Measurements from ENCODE around the gene WIF1. TPM values are rescaled to one million over a fixed set of nuclear protein-coding genes. Genes with fewer than 3 reads are reported as not detected.

WIF1 gene
- total RNA-seq, 1 experiment from 2014 or later = not detected

GRCh38 chr12:65074932-65075331 lies 46.2 kb downstream of the WIF1 start:
- DNase-seq (ENCODE audit: low read depth, low spot score) = no peak
- in situ Hi-C loops (cut with HindIII; ENCODE audit: low pct_unique_long_range_greater_than_20kb, low sequenced_read_pairs) = no loop called here

- in situ Hi-C loops (cut with HindIII; ENCODE audit: low pct_unique_long_range_greater_than_20kb, low sequenced_read_pairs) = no loop called here
- no peak for DNase-seq (ENCODE audit: low read depth, low spot score)
Measured at GRCh38 chr12:65069336-65069735, 51.8 kb downstream of the WIF1 start.

GRCh38 chr12:65067383-65067782 lies 53.7 kb downstream of the WIF1 start:
- no peak for DNase-seq (ENCODE audit: low read depth, low spot score)
- in situ Hi-C loops (cut with HindIII; ENCODE audit: low pct_unique_long_range_greater_than_20kb, low sequenced_read_pairs) = no loop called here

- DNase-seq (ENCODE audit: low read depth, low spot score) = no peak
- in situ Hi-C loops (cut with HindIII; ENCODE audit: low pct_unique_long_range_greater_than_20kb, low sequenced_read_pairs) = no loop called here
Measured at GRCh38 chr12:65055859-65056258, 65.2 kb downstream of the WIF1 start.

- no peak for DNase-seq (ENCODE audit: low read depth, low spot score)
- in situ Hi-C loops (cut with HindIII; ENCODE audit: low pct_unique_long_range_greater_than_20kb, low sequenced_read_pairs) = no loop called here
Measured at GRCh38 chr12:65051218-65051617, 69.9 kb downstream of the WIF1 start.

GRCh38 chr12:65045269-65045668 lies 75.8 kb downstream of the WIF1 start:
- DNase-seq (ENCODE audit: low read depth, low spot score) = no peak
- in situ Hi-C loops (cut with HindIII; ENCODE audit: low pct_unique_long_range_greater_than_20kb, low sequenced_read_pairs) = no loop called here

GRCh38 chr12:65039301-65039700 lies 81.8 kb downstream of the WIF1 start:
- in situ Hi-C loops (cut with HindIII; ENCODE audit: low pct_unique_long_range_greater_than_20kb, low sequenced_read_pairs) = no loop called here

GRCh38 chr12:65025136-65025535 lies 96.0 kb downstream of the WIF1 start:
- in situ Hi-C loops (cut with HindIII; ENCODE audit: low pct_unique_long_range_greater_than_20kb, low sequenced_read_pairs) = no loop called here

More at GRCh38 chr12:65039301-65039700, 81.8 kb downstream of the WIF1 start:
- DNase-seq (ENCODE audit: low read depth, low spot score) = peak; percentile 14

GRCh38 chr12:65023485-65023884 lies 97.6 kb downstream of the WIF1 start:
- no peak for DNase-seq (ENCODE audit: low read depth, low spot score)
- in situ Hi-C loops (cut with HindIII; ENCODE audit: low pct_unique_long_range_greater_than_20kb, low sequenced_read_pairs) = no loop called here

More at GRCh38 chr12:65025136-65025535, 96.0 kb downstream of the WIF1 start:
- no peak for DNase-seq (ENCODE audit: low read depth, low spot score)

GRCh38 chr12:65022960-65023359 lies 98.1 kb downstream of the WIF1 start:
- no peak for DNase-seq (ENCODE audit: low read depth, low spot score)
- in situ Hi-C loops (cut with HindIII; ENCODE audit: low pct_unique_long_range_greater_than_20kb, low sequenced_read_pairs) = no loop called here

- in situ Hi-C loops (cut with HindIII; ENCODE audit: low pct_unique_long_range_greater_than_20kb, low sequenced_read_pairs) = no loop called here
- no peak for DNase-seq (ENCODE audit: low read depth, low spot score)
Measured at GRCh38 chr12:65022421-65022820, 98.7 kb downstream of the WIF1 start.

- DNase-seq (ENCODE audit: low read depth, low spot score) = no peak
- in situ Hi-C loops (cut with HindIII; ENCODE audit: low pct_unique_long_range_greater_than_20kb, low sequenced_read_pairs) = no loop called here
Measured at GRCh38 chr12:65019696-65020234, 101.3 kb downstream of the WIF1 start.

- DNase-seq (ENCODE audit: low read depth, low spot score) = no peak
- in situ Hi-C loops (cut with HindIII; ENCODE audit: low pct_unique_long_range_greater_than_20kb, low sequenced_read_pairs) = no loop called here
Measured at GRCh38 chr12:65016881-65017650, 104.0 kb downstream of the WIF1 start.

GRCh38 chr12:65015850-65016249 lies 105.3 kb downstream of the WIF1 start:
- in situ Hi-C loops (cut with HindIII; ENCODE audit: low pct_unique_long_range_greater_than_20kb, low sequenced_read_pairs) = no loop called here
- DNase-seq (ENCODE audit: low read depth, low spot score) = no peak

GRCh38 chr12:65014504-65015271 lies 106.4 kb downstream of the WIF1 start:
- in situ Hi-C loops (cut with HindIII; ENCODE audit: low pct_unique_long_range_greater_than_20kb, low sequenced_read_pairs) = no loop called here
- DNase-seq (ENCODE audit: low read depth, low spot score) = no peak

- in situ Hi-C loops (cut with HindIII; ENCODE audit: low pct_unique_long_range_greater_than_20kb, low sequenced_read_pairs) = no loop called here
- no peak for DNase-seq (ENCODE audit: low read depth, low spot score)
Measured at GRCh38 chr12:65010437-65010836, 110.7 kb downstream of the WIF1 start.

GRCh38 chr12:65005716-65006115 lies 115.4 kb downstream of the WIF1 start:
- DNase-seq (ENCODE audit: low read depth, low spot score) = no peak
- in situ Hi-C loops (cut with HindIII; ENCODE audit: low pct_unique_long_range_greater_than_20kb, low sequenced_read_pairs) = no loop called here

- no peak for DNase-seq (ENCODE audit: low read depth, low spot score)
- in situ Hi-C loops (cut with HindIII; ENCODE audit: low pct_unique_long_range_greater_than_20kb, low sequenced_read_pairs) = no loop called here
Measured at GRCh38 chr12:65004270-65004669, 116.8 kb downstream of the WIF1 start.
